ENCODE measurements around the gene TEAD1. TPM values are rescaled to one million over a fixed set of nuclear protein-coding genes. Genes with fewer than 3 reads are reported as not detected.

TEAD1 gene
- total and polyA plus RNA-seq, 10 of the 15 experiments (the other 5 are each of a cell fraction or from before 2014, with no cell fraction given), result 0.01 to 0.59 (median 0.04) TPM; not detected in 6

- TF ChIP-seq, protein P1, sequence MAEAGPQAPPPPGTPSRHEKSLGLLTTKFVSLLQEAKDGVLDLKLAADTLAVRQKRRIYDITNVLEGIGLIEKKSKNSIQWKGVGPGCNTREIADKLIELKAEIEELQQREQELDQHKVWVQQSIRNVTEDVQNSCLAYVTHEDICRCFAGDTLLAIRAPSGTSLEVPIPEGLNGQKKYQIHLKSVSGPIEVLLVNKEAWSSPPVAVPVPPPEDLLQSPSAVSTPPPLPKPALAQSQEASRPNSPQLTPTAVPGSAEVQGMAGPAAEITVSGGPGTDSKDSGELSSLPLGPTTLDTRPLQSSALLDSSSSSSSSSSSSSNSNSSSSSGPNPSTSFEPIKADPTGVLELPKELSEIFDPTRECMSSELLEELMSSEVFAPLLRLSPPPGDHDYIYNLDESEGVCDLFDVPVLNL (IDR thresholded peaks at IDR 0.05; ENCODE audit: low read depth, low read length), result no peak
- in situ Hi-C loops (cut with MboI), result no loop called here
- H3K9ac ChIP-seq (ENCODE audit: control insufficient read depth, insufficient read depth, low read length), result no peak overlapping the region
- WGBS (ENCODE audit: insufficient coverage, insufficient replicate concordance, low lambda C conversion rate, missing lambda C conversion rate), result 47% methylated on average over 10 of the region's 10 CpGs
- SMC1A ChIA-PET (ENCODE audit: uncharacterized antibody, unreplicated experiment), result interaction anchor here (0.8 to 1.4 kb wide), 3 partner anchors 23 to 41 kb away, joined by 3 to 4 read pairs (median 3); no protein-coding TSS in a partner anchor
- H3K9me3 ChIP-seq (replicated peaks; ENCODE audit: control insufficient read depth, insufficient read depth, low read length), result no peaks in the 10 kb centered on the region
- CTCF ChIA-PET, result no interaction called here
- H3K36me3 ChIP-seq (ENCODE audit: control insufficient read depth in 2 of 2, insufficient read depth in 2 of 2, low read length in 1 of 2), result no peaks in the 10 kb centered on the region
- no peaks in the 10 kb centered on the region for H3K79me2 ChIP-seq (ENCODE audit: control insufficient read depth, insufficient read depth, low read length)
- no peaks in the 10 kb centered on the region for H3K4me1 ChIP-seq (ENCODE audit: control insufficient read depth, insufficient read depth, low read length)
- ATAC-seq (no peak), FAIRE-seq (no peak), DNase-seq (ENCODE audit: low read depth, low spot score) (no peak)
- POLR2A ChIA-PET, result no interaction called here
- H3K4me3 ChIP-seq, result no peak overlapping the region
- no peak overlapping the region for H2AFZ ChIP-seq (ENCODE audit: control insufficient read depth, low read depth, low read length)
- peaks cover 7 to 18% of the 10 kb centered on the region in 2 experiments for H3K27me3 ChIP-seq (replicated peaks in 1 of 2; ENCODE audit: control insufficient read depth in 2 of 2, insufficient read depth in 2 of 2, low read length in 1 of 2)
- H4K20me1 ChIP-seq (ENCODE audit: control insufficient read depth, insufficient read depth), result no peaks in the 10 kb centered on the region
- H3K4me2 ChIP-seq (ENCODE audit: control insufficient read depth, insufficient read depth), result no peak overlapping the region
- BruUV-seq (replicated peaks), result no TSS peak
- RAD21 ChIA-PET (ENCODE audit: unreplicated experiment), result no interaction called here
- no peak overlapping the region for H3K27ac ChIP-seq (ENCODE audit: control insufficient read depth, insufficient read depth)
- intact Hi-C loops (cut with micrococcal nuclease; ENCODE audit: unreplicated experiment), result no loop called here
Observed at GRCh38 chr11:12682737-12683500, 8.7 kb downstream of the TEAD1 start.

DNA sequence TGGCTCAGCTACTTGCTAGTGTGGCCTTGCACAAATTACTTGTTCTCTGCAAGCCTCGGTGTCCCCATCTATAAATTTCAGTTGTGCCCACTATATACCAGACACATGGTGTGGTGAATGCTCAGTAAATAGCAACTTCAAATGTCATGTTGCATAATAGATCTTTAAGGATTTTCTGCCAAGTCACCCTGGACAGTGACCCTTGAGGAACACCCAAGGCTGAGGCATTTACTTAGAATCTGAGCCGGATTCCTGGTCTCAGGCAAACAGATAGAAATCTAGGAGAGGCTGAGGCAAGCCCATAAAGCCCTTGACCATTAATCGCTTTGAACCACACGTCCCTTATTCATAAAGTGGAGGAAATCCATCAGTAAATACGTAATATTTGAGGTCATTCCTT lies 9.7 kb downstream of the TEAD1 start:
- WGBS (ENCODE audit: insufficient coverage, insufficient replicate concordance, low lambda C conversion rate, missing lambda C conversion rate), result 20% methylated on average over 5 of the region's 5 CpGs
- Histone ChIP-seq H3K27ac (ENCODE audit: control insufficient read depth, insufficient read depth) (no peak overlapping the region), H3K27me3 (replicated peaks in 1 of 2; ENCODE audit: control insufficient read depth in 2 of 2, insufficient read depth in 2 of 2, low read length in 1 of 2) (peaks cover 7 to 18% of the 10 kb centered on the region in 2 experiments), H3K9ac (ENCODE audit: control insufficient read depth, insufficient read depth, low read length) (no peak overlapping the region), H3K4me2 (ENCODE audit: control insufficient read depth, insufficient read depth) (no peak overlapping the region), H3K9me3 (replicated peaks; ENCODE audit: control insufficient read depth, insufficient read depth, low read length) (no peaks in the 10 kb centered on the region), H3K79me2 (ENCODE audit: control insufficient read depth, insufficient read depth, low read length) (no peaks in the 10 kb centered on the region), H3K4me1 (ENCODE audit: control insufficient read depth, insufficient read depth, low read length) (no peaks in the 10 kb centered on the region), H4K20me1 (ENCODE audit: control insufficient read depth, insufficient read depth) (no peaks in the 10 kb centered on the region), H3K4me3 (no peak overlapping the region), H2AFZ (ENCODE audit: control insufficient read depth, low read depth, low read length) (no peak overlapping the region), H3K36me3 (ENCODE audit: control insufficient read depth in 2 of 2, insufficient read depth in 2 of 2, low read length in 1 of 2) (no peaks in the 10 kb centered on the region)
- BruUV-seq (replicated peaks), result no TSS peak
- no peak for DNase-seq (ENCODE audit: low read depth, low spot score)
- ChIA-PET RAD21 (ENCODE audit: unreplicated experiment) (no interaction called here), POLR2A (no interaction called here), SMC1A (ENCODE audit: uncharacterized antibody, unreplicated experiment) (no interaction called here), CTCF (no interaction called here)
- no peak for ATAC-seq
- intact Hi-C loops (cut with micrococcal nuclease; ENCODE audit: unreplicated experiment), result no loop called here
- in situ Hi-C loops (cut with MboI), result no loop called here
- no peak for FAIRE-seq
- TF ChIP-seq TCF3 (IDR thresholded peaks at IDR 0.05; ENCODE audit: borderline replicate concordance, insufficient read depth, low read depth, low read length), result no peak
- no peak for TF ChIP-seq TCF12 (IDR thresholded peaks at IDR 0.05; ENCODE audit: low read depth, low read length)
- no peak for TF ChIP-seq YBX1 (IDR thresholded peaks at IDR 0.05)
- no peak for TF ChIP-seq POLR2A (IDR thresholded peaks at IDR 0.05; ENCODE audit: low read depth, low read length)
- TF ChIP-seq, protein P2, sequence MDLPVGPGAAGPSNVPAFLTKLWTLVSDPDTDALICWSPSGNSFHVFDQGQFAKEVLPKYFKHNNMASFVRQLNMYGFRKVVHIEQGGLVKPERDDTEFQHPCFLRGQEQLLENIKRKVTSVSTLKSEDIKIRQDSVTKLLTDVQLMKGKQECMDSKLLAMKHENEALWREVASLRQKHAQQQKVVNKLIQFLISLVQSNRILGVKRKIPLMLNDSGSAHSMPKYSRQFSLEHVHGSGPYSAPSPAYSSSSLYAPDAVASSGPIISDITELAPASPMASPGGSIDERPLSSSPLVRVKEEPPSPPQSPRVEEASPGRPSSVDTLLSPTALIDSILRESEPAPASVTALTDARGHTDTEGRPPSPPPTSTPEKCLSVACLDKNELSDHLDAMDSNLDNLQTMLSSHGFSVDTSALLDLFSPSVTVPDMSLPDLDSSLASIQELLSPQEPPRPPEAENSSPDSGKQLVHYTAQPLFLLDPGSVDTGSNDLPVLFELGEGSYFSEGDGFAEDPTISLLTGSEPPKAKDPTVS (IDR thresholded peaks at IDR 0.05; ENCODE audit: low read depth, low read length), result no peak
- TF ChIP-seq KAT2A (conservative IDR thresholded peaks at IDR 0.05; ENCODE audit: control insufficient read depth, low read depth, low read length), result no peak
- no peak for TF ChIP-seq ZNF622 (IDR thresholded peaks at IDR 0.05)
- no peak for TF ChIP-seq CEBPZ (IDR thresholded peaks at IDR 0.05; ENCODE audit: low read depth, low read length)
- no peak for TF ChIP-seq POLR2AphosphoS2 (IDR thresholded peaks at IDR 0.05; ENCODE audit: low read depth, low read length)
- TF ChIP-seq ZZZ3 (IDR thresholded peaks at IDR 0.05; ENCODE audit: control insufficient read depth, insufficient read length, low read depth), result no peak
